GM12872 (cell line): ENCODE data around the gene CECR2.

ENCODE experiments used
- TF ChIP-seq, protein P1 (sequence below): IDR thresholded peaks from 3 replicates; pipeline ENCODE4 v1.5.1; 2011; ENCODE audit warnings: low read depth, mild to moderate bottlenecking, low read length, moderate library complexity; ENCODE audit not compliant: insufficient read depth

Gene CECR2

DNA sequence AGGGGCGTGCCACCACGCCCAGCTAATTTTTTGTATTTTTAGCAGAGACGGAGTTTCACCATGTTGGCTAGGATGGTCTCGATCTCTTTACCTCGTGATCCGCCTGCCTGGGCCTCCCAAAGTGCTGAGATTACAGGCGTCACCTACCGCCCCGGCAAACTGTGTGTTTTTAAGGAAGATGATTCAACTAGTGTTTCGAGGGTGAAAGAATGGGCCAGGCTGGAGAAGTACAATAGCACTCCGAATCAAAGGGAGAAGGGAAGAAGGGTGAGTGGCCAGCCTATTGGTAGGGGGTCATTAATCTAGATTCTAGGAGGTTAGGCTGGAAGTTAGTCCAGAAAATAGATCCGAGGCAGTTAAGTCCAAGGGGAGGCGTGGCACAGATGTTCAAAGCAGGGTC lies 2.9 kb upstream of the CECR2 start:
- TF ChIP-seq, protein P1, sequence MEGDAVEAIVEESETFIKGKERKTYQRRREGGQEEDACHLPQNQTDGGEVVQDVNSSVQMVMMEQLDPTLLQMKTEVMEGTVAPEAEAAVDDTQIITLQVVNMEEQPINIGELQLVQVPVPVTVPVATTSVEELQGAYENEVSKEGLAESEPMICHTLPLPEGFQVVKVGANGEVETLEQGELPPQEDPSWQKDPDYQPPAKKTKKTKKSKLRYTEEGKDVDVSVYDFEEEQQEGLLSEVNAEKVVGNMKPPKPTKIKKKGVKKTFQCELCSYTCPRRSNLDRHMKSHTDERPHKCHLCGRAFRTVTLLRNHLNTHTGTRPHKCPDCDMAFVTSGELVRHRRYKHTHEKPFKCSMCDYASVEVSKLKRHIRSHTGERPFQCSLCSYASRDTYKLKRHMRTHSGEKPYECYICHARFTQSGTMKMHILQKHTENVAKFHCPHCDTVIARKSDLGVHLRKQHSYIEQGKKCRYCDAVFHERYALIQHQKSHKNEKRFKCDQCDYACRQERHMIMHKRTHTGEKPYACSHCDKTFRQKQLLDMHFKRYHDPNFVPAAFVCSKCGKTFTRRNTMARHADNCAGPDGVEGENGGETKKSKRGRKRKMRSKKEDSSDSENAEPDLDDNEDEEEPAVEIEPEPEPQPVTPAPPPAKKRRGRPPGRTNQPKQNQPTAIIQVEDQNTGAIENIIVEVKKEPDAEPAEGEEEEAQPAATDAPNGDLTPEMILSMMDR = no peak

DNA sequence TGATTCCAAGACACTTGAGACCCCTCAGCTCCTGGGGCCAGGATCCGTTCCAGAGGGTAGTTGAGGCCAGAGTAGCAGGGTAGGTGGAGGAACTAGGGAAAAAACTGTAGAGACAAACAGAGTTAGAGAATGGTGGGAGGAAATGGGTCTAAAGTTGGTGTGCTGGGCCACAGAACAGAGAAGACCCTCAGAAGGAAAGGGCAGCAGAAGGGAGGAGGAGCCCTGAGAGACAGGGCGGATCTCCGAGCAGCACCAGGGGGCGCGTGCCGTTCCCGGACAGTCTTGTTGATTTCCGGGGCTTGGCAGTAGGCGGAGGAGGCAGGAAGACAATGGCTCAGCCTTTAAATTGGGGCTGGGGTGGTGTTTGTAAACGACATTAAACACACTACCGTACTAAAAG lies 2.4 kb upstream of the CECR2 start:
- TF ChIP-seq, protein P1 = peak; percentile 47

DNA sequence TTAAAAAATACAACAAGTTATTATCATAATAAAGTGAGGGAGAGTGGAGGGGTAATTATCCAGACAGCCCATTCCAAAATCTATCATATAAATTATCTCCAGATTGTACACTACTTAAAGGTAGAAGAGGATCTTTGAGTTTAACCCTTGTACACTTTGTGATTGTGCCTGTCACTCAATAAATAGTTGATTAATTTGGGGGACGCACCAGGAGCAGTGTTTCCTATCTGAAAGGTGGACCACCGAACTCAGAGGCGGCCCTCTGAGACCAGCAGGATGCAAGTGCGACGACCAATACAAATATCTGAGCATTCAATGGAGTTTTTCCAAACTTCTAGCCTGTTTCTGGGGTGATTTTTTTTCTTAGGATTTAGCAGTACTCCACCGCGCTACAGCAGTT lies 1.1 kb upstream of the CECR2 start:
- TF ChIP-seq, protein P1 = no peak

DNA sequence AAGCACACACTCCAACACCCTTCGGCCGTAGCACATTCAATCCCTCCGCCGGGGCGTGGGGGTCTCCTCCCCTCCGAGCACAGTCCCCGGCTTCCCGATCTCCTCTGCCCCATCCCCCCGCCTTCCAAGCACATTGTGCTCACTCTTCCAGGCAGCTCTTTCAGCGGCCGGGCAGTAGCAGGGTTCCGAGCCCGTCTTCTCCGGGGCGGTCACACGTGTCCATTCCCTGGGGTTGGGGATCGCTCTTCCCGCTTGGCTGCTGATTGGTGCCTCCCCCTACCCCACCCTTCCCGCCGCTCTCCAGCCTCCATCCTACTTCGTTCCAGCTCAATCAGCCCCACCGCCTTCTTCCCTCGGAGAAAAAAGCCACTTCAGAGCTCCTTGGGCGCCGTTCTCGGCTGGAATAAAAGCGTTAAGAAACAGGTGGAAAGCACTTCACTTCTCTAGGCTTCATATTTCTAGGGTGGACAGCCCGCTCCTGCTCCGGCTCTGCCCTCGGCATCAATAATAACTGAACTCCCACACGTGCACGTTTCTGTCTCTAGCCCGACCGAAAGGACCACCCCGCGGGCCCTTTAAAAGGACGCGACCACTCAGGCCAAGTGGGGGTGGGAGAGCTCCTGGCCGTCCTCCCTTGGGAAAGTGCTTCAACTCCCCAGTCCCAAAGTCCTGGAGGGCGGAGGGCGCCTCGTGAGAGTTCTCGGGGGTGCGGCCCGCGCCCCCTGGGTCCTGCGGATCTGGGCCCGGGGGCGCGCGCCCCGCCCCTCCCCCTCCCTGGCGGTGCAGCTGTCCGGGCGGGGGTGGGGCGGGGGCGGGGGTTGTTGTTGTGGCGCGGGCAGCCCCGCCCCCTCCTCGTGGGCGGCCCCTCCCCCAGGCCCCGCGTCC lies 464 bp upstream of the CECR2 start:
- TF ChIP-seq, protein P1 = no peak

DNA sequence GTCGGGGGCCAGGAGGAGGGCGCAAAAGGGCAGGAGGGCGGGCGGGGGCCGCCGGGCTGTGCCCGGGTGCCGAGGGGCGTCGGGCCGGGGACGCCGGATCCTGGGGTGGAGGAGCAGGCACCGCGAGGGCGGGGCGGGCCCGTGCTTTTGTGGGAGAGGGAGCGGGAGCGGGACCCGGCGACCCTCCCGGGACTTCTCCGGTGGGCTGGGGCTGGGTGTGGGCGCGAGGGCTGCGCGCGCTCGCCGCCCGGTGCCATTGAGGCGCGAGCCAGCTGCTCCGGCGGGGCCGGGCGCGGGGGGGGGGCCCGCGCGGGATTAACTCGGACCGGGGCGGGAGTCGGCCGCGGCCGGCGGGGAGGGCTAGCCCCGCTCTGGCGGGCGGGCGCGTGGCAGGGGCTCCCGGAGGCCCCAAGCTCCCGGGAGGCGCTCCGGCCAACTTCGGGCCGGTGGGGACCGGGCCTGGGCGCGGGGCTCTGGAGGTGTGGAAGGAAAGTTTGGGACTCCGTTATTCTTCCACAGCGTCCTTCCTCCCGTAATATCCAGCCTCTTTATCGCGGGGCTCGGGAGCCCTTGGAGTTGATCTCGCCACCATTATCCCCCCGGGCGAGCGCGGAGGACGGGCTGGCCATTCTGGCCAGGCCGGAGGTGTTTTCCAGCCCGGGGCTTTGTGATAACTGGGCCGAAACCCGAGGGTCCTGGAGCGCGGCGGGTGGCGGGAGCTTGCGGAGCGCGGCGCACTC lies 936 bp downstream of the CECR2 start:
- TF ChIP-seq, protein P1 = no peak

DNA sequence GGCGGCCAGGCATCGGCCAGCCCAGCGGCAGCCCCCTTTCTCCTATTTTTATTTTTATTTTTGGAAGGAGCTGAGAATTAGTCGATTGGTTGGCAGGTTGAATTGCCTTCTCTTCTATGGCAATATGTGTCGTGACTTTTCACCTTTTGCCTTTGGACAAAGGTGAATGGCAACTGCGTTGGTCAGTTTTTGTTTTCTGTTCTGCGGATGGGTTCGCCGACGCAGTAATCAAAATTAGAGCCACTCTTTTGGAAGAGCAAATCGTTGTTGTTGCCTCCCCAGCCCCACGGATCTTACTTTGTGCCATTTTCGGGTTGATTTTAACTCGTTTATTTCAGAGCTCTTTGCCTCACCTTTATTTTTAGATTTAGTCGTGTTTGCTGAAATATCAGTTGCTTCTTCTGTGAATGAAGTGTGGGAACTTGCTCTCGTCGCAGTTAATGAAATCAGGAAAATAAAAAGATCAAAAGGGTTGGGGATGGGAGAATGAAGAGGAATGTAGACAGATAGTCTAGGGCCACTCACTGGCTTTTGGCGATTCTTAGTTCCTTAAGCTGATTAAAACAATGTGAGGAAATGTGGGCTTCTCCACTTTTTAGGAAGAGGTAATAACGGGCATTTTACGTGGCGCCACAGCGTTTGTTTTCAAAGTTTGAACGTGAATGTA lies 1.6 kb downstream of the CECR2 start:
- TF ChIP-seq, protein P1 = no peak

DNA sequence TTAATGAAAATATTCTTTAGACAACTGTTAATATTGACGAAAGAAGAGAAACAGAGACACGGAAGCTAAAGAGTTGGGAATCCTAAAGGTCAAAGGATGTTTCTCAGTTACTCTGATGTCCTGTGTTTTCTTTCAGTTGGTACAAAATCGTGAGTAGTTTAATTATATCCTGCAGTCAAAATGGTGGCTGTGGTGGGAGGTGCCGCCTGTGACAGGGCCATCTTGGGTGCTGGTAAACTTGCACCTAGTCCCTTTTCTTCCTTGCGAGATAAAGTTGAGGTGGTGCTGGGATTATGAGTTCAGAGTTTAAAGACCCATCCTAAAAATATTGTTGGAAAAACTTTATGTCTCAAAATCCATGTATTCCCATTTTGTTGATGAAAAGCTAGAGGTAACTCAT lies 2.2 kb downstream of the CECR2 start:
- TF ChIP-seq, protein P1 = no peak
